GM08714 (cell line): ENCODE data around the gene NRG3.

Experiments
- H3K4me3 ChIP-seq: fragments of 200-500 bp; sonication (Bioruptor generic); 2 replicates; pipeline ENCODE4 v1.5.1; 2014; ENCODE audit warnings: mild to moderate bottlenecking, low read length, inconsistent platforms
- ZNF274 ChIP-seq: IDR thresholded peaks from 2 replicates; pipeline ENCODE4 v1.6.1; 2012; ENCODE audit warnings: mild to moderate bottlenecking, low read depth, low read length

NRG3 gene

DNA sequence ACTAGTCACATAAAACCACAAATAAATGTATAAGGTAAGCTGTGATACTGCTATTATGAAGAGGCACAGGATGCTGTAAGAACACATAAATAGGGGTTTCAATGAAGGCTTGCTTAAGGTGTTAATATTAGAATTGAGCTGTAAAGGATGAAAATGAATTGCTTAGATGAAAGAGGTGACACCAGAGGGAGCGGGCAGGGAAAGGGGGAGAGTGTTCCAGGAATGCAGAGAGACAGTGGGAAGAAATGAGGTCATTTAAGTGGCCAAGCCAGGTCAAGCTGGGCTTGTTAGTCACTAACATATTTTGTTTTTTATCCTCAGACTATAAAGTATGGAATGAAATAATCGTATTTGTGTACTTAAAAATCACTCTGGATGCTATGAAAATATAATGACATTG is 193.5 kb downstream of the NRG3 start:
- no peak overlapping the region for H3K4me3 ChIP-seq
- TF ChIP-seq ZNF274: no peak

DNA sequence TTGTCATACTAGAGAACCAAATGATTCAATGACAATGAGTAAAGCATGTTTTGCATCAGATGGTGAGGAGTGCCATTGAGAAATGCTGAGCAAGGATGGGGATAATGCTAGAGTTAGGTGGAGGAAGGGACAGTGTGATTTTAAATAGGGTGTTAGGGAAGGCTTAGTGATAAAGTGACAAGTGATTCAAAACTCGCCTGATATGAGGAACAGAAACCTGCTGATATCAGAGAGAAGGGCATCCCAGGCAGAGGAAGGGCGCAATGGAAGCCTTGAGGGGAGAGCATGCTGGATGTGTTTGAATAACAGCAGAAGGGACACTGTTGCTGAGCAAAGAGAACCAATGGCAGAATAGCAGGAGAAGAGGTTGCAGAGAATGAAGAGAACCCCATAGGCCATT is 196.2 kb downstream of the NRG3 start:
- no peak overlapping the region for H3K4me3 ChIP-seq
- TF ChIP-seq ZNF274: no peak

DNA sequence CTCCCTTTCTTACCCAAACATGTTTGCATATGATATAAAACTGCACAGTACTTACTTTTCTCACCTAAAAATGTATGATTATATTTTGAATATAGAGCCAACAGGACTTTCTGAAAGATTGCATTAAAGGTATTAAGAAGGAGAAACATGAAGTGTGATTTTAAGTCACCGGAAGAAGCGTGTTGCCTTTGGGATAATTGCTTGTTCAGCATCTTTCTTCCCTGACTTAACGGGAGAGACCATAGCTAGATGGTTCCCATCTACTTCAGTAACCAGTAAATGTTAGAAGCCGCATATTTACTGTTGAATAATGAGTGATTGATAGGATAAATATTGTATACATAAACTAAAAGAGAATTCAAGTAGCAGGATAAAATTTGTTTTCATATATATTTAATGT is 197.1 kb downstream of the NRG3 start:
- no peak for TF ChIP-seq ZNF274
- no peak overlapping the region for H3K4me3 ChIP-seq

DNA sequence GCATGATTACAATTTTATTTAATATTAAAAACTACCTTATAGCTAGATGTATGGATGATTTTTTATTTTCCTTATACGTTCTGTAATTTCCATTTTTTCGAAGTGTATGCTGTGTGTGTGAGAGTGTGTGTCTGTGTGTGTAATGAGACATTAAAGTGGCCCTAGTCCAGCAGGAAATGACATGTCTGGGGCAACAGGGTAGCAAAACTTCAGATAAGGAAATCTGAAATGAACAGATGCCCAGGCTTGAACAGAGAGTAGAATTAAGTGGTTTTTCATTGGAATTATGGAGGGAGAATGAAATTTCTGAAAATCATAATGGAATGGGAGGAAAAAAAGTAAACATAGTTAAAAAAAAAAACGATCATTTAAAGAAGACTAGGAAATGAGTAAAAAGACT is 200.6 kb downstream of the NRG3 start:
- TF ChIP-seq ZNF274: no peak
- H3K4me3 ChIP-seq: no peak overlapping the region

DNA sequence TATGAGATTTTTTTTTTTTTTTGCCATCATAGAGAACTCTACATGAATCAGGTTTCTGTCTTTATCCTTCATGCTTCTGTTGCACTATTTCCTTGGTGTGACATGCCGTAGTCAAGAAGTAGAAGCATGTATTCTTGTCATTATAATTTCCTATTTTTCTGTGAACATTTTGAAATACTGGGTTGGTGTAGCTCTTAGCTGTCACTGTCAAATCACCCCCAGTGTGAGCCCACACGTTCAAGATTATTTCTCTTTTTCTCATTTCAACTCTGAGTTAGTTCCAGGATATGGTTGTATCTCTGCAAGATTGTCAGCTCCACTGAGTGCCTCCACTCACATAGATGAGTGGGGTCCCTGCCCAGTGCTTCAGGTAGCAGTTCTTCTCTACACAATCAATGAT is 209.5 kb downstream of the NRG3 start:
- TF ChIP-seq ZNF274: no peak
- H3K4me3 ChIP-seq: no peak overlapping the region

DNA sequence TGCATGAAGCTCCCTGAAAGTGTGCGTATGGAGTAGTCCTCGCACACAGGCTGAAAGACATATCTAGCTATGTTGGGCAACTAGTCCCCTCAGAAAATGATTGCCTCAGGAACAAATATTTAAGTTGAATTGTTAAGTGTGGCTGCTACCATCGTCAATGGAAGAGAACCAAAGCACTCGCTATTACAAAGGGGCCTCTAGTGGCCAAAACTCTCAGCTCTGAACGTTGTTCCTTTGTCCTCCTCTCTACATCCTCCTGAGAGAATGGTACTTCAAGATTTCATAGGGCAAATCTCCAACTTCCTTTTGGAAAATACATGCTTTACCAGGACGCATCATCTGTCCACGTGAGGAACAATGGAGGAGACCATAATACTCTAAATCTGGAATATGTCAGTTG is 209.9 kb downstream of the NRG3 start:
- TF ChIP-seq ZNF274: no peak

DNA sequence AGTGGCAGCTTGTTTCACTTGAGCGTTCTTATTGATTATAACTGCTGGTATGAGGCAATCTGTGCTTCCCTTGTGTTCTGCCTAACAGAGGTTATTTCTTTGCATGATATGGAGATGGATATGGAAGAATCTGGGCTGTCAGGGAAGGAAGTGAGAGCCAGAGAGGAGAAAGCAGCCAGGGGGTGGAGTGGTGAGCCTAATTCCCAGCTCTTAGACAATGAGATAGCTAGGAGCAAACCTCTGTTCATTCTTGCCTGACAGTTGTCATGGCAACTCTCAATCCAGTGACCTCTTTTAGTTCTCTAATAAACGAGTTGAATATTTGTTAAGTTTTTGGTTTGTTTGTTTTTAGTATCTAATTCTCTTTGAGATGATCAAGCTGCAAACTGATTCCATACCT is 214.3 kb downstream of the NRG3 start:
- TF ChIP-seq ZNF274: no peak
- no peak overlapping the region for H3K4me3 ChIP-seq

More for the DNA sequence above, 209.9 kb downstream of the NRG3 start:
- no peak overlapping the region for H3K4me3 ChIP-seq

DNA sequence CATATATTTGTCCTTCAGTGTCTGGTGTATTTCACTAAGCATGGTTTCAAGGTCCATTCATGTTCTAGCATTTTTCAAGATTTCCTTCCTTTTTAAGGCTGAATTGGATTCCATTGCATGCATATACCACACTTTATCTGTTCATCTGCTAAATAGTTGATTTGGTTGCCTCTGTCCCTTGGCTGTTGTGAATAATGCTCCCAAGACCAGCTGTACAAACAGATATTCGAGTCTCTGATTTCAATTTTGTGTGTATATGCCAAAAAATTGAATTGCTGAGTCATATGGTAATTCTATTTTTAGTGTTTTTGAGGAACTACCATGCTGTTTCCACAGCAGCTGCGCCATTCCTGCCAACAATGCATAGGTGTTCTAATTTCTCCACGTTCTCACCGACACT is 216.4 kb downstream of the NRG3 start:
- TF ChIP-seq ZNF274: no peak
- H3K4me3 ChIP-seq: no peak overlapping the region

DNA sequence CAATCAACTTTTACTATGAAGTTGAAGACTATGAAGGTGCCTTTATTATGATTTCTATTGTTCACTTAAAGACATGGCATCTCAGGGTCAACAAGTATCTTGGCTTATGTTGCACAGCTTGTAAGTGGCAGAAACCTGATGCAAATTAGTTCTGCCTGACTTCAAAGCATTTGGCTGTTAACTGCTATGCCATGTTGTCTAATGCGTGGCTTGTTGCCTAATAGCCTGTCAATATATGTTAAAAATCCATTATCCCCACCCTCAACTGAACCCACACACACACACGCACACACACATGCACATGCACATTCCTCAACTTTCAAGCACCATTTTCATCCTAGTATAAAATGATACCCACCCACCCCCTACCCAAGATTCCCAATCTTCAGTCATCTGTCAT is 217.1 kb downstream of the NRG3 start:
- no peak overlapping the region for H3K4me3 ChIP-seq
- no peak for TF ChIP-seq ZNF274

DNA sequence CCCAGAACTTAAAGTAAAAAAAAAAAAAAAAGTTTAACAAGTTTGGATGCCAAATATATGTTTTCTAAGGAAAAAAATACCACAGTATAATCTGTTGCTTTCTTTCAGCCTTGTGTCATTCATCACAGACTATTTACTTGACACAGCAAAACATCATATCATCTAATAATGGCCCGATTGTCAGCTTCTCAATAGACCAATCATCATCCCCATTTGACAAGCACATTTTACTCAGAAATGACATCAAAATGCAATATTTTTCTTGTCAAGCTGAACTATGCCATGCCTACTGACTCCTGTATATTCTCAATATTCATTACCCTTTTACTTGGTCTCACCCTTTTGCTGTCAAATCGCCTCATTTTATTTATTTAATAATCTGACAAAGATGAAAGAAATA is 249.7 kb downstream of the NRG3 start:
- H3K4me3 ChIP-seq: no peak overlapping the region
- no peak for TF ChIP-seq ZNF274

DNA sequence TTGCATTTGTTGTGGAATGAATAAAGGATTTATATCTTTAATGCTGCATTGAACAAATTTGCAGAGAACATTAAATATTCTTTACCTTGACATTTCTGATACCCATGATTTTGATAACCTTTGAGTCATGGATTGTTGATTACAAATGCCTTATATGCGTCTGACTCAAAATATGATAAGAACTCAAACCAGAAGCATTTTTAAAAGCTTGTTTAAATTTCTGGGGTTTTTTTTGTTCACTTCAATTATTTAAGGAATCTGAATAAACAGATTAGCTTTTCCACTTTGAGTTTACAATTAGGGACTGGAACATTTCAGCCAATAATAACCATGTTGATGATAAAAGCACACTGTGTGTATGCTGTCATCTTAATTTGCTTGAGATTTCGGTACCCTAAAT is 253.5 kb downstream of the NRG3 start:
- H3K4me3 ChIP-seq: no peak overlapping the region
- TF ChIP-seq ZNF274: no peak

DNA sequence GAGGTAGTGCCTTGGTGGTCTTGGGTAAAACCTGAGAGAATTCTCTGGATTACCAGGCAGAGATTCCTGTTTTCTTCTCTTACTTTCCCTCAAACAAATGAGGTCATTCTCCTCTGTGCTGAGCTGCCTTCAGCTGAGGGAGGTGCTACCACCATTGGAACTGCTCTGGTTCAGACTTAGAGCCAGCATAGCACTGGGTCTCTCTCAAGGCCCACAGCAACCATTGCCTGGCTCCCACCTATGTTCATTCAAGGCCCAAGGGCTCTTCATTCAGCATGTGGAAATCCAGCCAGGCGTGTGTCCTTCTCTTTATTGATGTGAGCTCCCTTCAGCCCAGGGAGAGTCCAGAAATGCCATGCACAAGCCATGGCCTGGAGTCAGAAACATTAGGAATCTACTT is 261.1 kb downstream of the NRG3 start:
- no peak overlapping the region for H3K4me3 ChIP-seq
- no peak for TF ChIP-seq ZNF274

DNA sequence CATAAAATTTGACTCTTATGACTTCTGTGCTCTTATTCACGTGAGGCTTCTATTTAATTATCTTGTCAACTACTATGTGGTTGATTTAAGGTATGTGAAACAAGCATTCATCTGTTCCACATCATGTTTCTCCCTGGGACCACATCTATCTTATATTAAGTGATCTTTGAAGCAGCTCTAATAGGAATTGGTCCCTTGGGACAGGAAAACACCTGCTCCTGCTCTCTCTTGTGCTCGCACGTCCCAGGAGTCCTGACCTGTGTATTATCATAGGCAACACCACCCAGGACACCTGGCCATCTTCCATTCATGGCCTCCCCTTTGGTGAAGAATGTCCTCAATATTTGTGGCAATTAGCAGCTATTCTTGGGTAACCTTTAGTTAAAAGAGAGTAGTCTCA is 269.2 kb downstream of the NRG3 start:
- TF ChIP-seq ZNF274: no peak
- H3K4me3 ChIP-seq: no peak overlapping the region

DNA sequence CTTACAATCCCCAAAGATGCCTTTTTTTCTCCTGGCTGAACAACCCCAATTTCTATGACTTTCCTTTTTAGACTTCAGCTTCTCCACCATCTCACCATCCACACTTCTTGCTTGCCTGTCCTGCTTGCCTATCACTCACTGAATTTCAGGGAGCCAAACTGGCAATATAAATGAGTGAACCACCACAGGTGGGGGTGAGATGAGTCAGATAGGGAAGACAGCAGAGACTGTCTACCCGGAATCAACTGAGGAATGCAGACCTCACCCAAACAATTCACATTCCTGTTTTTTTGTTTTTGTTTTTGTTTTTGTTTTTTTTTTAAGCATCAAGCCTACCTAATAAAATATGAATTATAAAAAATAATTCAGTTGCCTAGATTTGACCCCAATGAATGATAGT is 273.8 kb downstream of the NRG3 start:
- no peak overlapping the region for H3K4me3 ChIP-seq
- TF ChIP-seq ZNF274: no peak

DNA sequence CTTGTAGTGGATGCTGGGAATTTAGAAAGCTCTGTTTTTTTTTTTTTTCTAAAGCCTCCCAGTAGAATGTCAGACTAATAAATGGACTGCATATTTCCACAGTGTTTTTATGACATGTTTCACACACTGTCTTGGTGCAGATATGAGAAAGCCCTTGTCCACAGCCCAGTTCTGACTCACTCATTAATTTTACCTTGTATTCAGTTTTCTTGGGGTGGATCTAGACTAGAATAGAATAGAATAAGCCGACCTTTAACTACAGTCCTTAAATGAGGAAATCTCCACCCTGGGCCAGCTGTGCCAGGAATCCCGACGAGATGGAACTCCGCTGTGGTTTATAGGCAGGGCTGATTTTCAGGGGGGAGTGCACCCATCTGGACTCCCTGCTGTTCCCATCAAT is 274.7 kb downstream of the NRG3 start:
- TF ChIP-seq ZNF274: no peak
- H3K4me3 ChIP-seq: no peak overlapping the region

DNA sequence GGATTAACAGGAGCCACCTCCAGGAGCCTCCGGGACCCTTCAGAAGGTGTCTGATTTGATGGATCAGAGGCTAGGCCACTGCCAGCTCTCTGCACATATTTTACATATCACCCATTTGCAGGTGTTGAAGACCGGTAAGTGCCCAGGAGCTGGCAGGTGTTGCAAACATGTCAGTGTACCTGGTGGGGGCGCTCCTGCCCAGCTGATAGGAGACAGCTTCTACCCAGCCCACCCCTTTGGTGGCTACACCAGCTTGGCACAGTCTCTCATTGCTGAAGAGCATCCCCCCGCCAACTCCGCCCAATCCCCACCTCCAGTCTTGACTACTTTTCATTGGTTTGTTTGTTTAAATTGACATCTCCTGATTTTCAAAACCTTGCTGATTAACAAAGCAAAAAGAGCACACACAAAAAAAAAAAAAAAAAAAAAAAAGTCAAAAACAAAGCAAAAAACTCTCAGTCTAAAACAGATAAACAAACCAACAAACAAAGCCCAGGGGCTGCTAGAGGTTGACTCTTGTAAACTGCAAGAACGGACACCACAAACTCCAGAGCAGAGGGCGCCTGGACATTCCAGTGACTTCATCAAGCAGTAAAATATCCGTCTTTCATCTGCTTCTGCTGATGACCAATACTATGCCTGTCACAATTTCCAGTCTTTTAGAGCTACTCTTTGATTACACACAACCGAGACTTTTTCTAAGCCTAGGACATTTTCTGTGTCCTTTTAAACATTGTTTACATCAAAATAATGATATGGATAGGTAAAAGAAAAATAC is 275.3 kb downstream of the NRG3 start:
- no peak overlapping the region for H3K4me3 ChIP-seq
- TF ChIP-seq ZNF274: no peak
